Neuron (in vitro differentiated cells): Measurements from ENCODE around the gene LASP1NB.
"Not testable (repeated sequence)": the region's sequence is repeated elsewhere in the genome, so short reads cannot be mapped to it uniquely, and the experiment has no call there.

Source experiments
- H2AFZ ChIP-seq: one replicate; pipeline ENCODE4 v1.6.1; 2013; ENCODE audit warnings: low read depth, mild to moderate bottlenecking, inconsistent platforms, low read length, moderate library complexity
- H3K27me3 ChIP-seq: one replicate; pipeline ENCODE4 v1.6.1; 2013; ENCODE audit warnings: low read length; ENCODE audit not compliant: insufficient read depth
- H3K36me3 ChIP-seq: one replicate; pipeline ENCODE4 v1.6.1; 2013; ENCODE audit warnings: low read length; ENCODE audit not compliant: insufficient read depth
- H3K4me1 ChIP-seq: one replicate; pipeline ENCODE4 v1.6.1; 2013; ENCODE audit warnings: low read length; ENCODE audit not compliant: insufficient read depth
- H3K4me3 ChIP-seq: 2 replicates; pipeline ENCODE4 v1.5.1; 2013; ENCODE audit warnings: mild to moderate bottlenecking, low read length, moderate library complexity
- H3K9me3 ChIP-seq: one replicate; pipeline ENCODE4 v1.6.1; 2013; ENCODE audit warnings: low read length

LASP1NB gene

GRCh38 chr17:38933962-38934361, 8.5 kb downstream of the LASP1NB start:
- not testable (repeated sequence) for H3K27me3 ChIP-seq, H3K4me1 ChIP-seq, H3K36me3 ChIP-seq, H3K4me3 ChIP-seq, H3K9me3 ChIP-seq, H2AFZ ChIP-seq

GRCh38 chr17:38939987-38940386, 14.6 kb downstream of the LASP1NB start:
- Histone ChIP-seq H3K4me1 (no peaks in the 10 kb centered on the region), H3K4me3 (no peak overlapping the region), H2AFZ (no peak overlapping the region), H3K9me3 (no peaks in the 10 kb centered on the region), H3K36me3 (no peaks in the 10 kb centered on the region), H3K27me3 (peaks cover 6% of the 10 kb centered on the region)

DNA sequence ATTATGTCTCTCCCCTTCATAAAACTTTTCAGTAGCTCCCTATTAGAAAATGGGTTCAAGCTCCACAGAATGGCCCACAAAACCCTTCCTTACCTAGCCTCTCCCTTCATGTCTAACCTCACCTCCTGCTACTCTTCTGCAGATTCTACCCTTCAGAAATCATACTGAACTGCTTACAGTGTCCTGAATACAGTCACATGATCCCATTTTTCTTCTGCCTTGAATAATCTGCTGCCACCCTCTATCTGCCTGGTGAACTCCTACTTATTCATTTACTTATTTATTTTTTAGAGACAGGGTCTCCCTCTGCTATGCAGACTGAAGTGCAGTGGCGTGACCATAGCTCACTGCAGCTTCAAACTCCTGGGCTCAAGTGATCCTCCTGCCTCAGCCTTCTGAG, 15.0 kb downstream of the LASP1NB start:
- no peak overlapping the region for H2AFZ ChIP-seq
- peaks cover 6% of the 10 kb centered on the region for H3K27me3 ChIP-seq
- no peak overlapping the region for H3K4me3 ChIP-seq
- no peaks in the 10 kb centered on the region for H3K4me1 ChIP-seq
- H3K36me3 ChIP-seq: no peaks in the 10 kb centered on the region
- H3K9me3 ChIP-seq: no peaks in the 10 kb centered on the region

DNA sequence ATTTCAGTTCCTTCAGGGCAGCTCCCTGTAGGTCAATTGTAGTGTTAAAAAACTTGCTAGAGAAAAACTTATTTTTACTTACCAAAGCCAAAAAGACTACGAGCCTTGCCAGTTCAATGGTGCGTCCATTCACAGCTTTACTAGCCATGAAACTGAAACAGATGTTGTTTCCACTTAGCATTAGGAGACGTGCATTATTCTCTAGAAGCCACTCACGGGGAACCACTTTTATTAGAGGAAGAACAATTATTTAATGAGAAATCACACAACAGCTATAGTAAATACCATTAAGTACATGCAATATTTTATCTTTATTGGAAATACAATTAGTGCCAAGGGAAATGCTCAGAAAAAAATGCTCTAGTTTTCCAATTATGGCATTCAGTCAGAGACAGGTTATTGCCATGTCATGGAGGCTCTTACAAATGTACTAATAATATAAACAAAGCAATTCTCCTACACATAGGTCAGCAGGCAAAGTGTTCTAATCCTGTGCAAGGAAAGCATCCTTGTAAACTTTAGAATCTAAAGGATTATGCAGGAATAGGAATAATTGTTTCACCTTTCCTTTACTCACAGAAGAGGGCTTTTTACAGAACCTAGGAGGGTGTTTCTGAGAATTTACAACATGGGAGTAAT, 17.4 kb downstream of the LASP1NB start:
- Histone ChIP-seq H3K36me3 (no peaks in the 10 kb centered on the region), H2AFZ (no peak overlapping the region), H3K27me3 (no peaks in the 10 kb centered on the region), H3K9me3 (no peaks in the 10 kb centered on the region), H3K4me1 (no peaks in the 10 kb centered on the region), H3K4me3 (no peak overlapping the region)

GRCh38 chr17:38943607-38944006, 18.2 kb downstream of the LASP1NB start:
- H3K9me3 ChIP-seq: no peaks in the 10 kb centered on the region
- H3K27me3 ChIP-seq: no peaks in the 10 kb centered on the region

DNA sequence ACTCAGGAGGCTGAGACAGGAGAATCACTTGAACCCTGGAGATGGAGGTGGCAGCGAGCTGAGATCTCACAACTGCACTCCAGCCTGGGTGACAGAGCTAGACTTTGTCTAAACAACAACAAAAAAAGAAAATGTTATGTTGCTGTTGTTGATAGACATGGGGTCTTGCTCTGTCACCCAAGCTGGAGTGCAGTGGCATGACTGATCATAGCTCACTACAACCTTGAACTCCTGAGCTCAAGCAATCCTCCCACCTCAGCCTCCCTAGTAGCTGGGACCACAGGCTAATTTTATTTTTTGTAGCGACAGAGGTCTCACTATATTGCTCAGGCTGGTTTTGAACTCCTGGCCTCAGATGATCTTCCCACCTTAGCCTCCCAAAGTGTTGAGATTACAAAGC, 21.8 kb downstream of the LASP1NB start:
- no peak overlapping the region for H2AFZ ChIP-seq
- H3K27me3 ChIP-seq: no peaks in the 10 kb centered on the region
- H3K36me3 ChIP-seq: no peaks in the 10 kb centered on the region
- H3K4me1 ChIP-seq: no peaks in the 10 kb centered on the region
- H3K9me3 ChIP-seq: no peaks in the 10 kb centered on the region
- H3K4me3 ChIP-seq: no peak overlapping the region

More at GRCh38 chr17:38943607-38944006, 18.2 kb downstream of the LASP1NB start:
- Histone ChIP-seq H3K4me3 (no peak overlapping the region), H2AFZ (no peak overlapping the region), H3K4me1 (no peaks in the 10 kb centered on the region), H3K36me3 (no peaks in the 10 kb centered on the region)

DNA sequence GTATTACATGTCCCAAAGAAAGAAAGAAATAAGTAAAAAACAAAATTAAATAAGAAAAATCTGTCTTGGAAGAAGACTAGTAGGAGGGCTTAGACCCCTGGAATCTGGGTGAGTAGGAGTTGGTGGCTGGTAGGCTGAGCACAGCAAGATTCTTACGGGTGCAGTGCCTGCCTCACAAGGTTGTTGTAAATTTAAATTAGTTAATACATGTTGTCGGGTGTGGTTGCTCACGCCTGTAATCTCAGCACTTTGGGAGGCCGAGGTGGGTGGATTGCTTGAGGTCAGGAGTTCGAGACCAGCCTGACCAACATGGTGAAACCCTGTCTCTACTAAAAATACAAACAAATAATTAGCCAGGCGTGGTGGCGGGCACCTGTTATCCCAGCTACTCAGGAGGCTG, 28.4 kb downstream of the LASP1NB start:
- H3K36me3 ChIP-seq, H3K4me1 ChIP-seq, H3K4me3 ChIP-seq, H3K9me3 ChIP-seq, H2AFZ ChIP-seq, H3K27me3 ChIP-seq: not testable (repeated sequence)

GRCh38 chr17:38958326-38958725, 32.9 kb downstream of the LASP1NB start:
- Histone ChIP-seq H2AFZ (no peak overlapping the region), H3K4me3 (no peak overlapping the region), H3K4me1 (no peaks in the 10 kb centered on the region), H3K27me3 (no peaks in the 10 kb centered on the region), H3K36me3 (no peaks in the 10 kb centered on the region), H3K9me3 (no peaks in the 10 kb centered on the region)

DNA sequence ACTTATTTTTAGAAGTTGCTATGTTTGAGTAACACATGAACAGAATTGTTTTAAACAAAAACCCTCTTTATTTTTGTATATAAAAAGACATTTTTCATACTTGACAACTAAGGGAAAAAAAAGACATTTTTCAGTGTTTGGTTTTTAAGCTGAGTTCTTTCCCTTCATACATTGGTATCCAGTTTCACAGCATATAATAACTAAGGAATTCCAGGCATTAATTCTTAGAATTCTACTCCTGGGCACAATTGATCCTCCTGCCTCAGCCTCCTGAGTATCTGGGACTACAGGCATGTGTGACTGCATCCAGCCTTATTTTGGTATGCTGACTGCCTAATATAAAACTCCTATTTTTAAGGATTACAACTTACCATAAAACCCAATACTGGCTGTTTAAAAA, 33.3 kb downstream of the LASP1NB start:
- Histone ChIP-seq H3K9me3 (no peaks in the 10 kb centered on the region), H3K27me3 (no peaks in the 10 kb centered on the region), H3K4me1 (no peaks in the 10 kb centered on the region), H3K36me3 (no peaks in the 10 kb centered on the region), H2AFZ (no peak overlapping the region), H3K4me3 (no peak overlapping the region)

- no peaks in the 10 kb centered on the region for H3K27me3 ChIP-seq
- no peaks in the 10 kb centered on the region for H3K4me1 ChIP-seq
- no peaks in the 10 kb centered on the region for H3K9me3 ChIP-seq
- no peak overlapping the region for H2AFZ ChIP-seq
- H3K4me3 ChIP-seq: no peak overlapping the region
- no peaks in the 10 kb centered on the region for H3K36me3 ChIP-seq
Measured at GRCh38 chr17:38959508-38959907, 34.1 kb downstream of the LASP1NB start.

DNA sequence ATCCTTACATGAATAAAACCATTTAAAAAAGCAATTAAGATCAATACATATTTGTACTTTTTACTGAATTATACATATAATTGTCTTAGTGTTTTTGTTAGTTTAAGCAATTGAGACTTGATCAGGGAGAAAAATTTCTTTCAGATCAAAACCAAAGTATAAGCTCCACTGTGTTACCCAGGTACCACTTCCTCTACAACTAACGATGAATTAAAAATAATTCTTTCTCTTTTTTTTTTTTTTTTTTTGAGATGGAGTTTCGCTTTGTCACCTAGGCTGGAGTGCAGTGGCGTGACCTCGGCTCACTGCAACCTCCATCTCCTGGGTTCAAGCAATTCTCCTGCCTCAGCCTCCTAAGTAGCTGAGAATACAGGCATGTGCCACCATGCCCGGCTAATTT, 35.0 kb downstream of the LASP1NB start:
- no peak overlapping the region for H3K4me3 ChIP-seq
- H2AFZ ChIP-seq: no peak overlapping the region
- no peaks in the 10 kb centered on the region for H3K27me3 ChIP-seq
- H3K4me1 ChIP-seq: no peaks in the 10 kb centered on the region
- no peaks in the 10 kb centered on the region for H3K36me3 ChIP-seq
- H3K9me3 ChIP-seq: no peaks in the 10 kb centered on the region

- no peaks in the 10 kb centered on the region for H3K27me3 ChIP-seq
- no peak overlapping the region for H3K4me3 ChIP-seq
- no peak overlapping the region for H2AFZ ChIP-seq
- no peaks in the 10 kb centered on the region for H3K9me3 ChIP-seq
- H3K36me3 ChIP-seq: no peaks in the 10 kb centered on the region
- no peaks in the 10 kb centered on the region for H3K4me1 ChIP-seq
Measured at GRCh38 chr17:38961413-38961812, 36.0 kb downstream of the LASP1NB start.

- H3K9me3 ChIP-seq: no peaks in the 10 kb centered on the region
- no peak within 1 kb of the TSS for H2AFZ ChIP-seq
- H3K4me3 ChIP-seq: no peak within 1 kb of the TSS
- H3K4me1 ChIP-seq: no peaks in the 10 kb centered on the region
- no peaks in the 10 kb centered on the region for H3K27me3 ChIP-seq
- H3K36me3 ChIP-seq: no peaks in the 10 kb centered on the region
Measured at GRCh38 chr17:38967290-38967738, 41.9 kb downstream of the LASP1NB start, which contains the start of gene FBXO47. Gene FBXO47 (minus strand): TSS chr17:38967403. CDS start chr17:38963025, 4,378 bp downstream.

DNA sequence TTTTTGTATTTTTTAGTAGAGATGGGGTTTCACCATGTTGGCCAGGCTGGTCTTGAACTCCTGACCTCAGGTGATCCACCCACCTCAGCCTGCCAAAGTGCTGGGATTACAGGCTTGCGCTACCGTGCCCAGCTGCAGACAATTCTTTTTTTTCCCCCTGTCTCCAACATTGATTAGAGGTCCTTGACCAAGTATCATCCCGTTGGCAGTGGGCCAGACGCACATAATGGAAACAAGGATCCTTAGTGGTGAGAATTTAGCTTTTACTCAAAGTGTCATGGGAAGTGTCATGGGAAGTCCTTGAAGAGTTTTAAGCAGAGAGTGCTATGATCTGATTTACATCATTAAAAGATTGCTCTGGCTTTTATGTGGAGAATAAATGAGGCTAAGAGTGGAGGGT, 43.9 kb downstream of the LASP1NB start:
- H3K4me1 ChIP-seq: no peaks in the 10 kb centered on the region

More for the DNA sequence above, 43.9 kb downstream of the LASP1NB start:
- no peaks in the 10 kb centered on the region for H3K27me3 ChIP-seq
- no peaks in the 10 kb centered on the region for H3K36me3 ChIP-seq
- H3K4me3 ChIP-seq: no peak overlapping the region
- no peak overlapping the region for H2AFZ ChIP-seq
- no peaks in the 10 kb centered on the region for H3K9me3 ChIP-seq
